K562 (cell line): ENCODE data around the gene GJC2. TPM values are rescaled to one million over a fixed set of nuclear protein-coding genes. Genes with fewer than 3 reads are reported as not detected.

Source experiments
- CBFB ChIP-seq: sonication (generic); formaldehyde crosslinking; IDR thresholded peaks from 2 replicates; pipeline ENCODE4 v1.4.0; 2020; ENCODE audit warnings: mild to moderate bottlenecking, missing genetic modification reagents
- ETV6 ChIP-seq, 3 experiments: fragments of 150-350 bp in 1 of 3; sonication (generic) in 1 of 3; formaldehyde crosslinking in 1 of 3; IDR thresholded peaks; 2 replicates each; pipeline versions ENCODE4 v1.6.1 to v1.8.0; 2014 to 2022; ENCODE audit warnings: borderline replicate concordance in 2 of 3, low read depth in 2 of 3, antibody characterized with exemption in 1 of 3, low read length in 1 of 3, mild to moderate bottlenecking in 1 of 3, missing genetic modification reagents in 1 of 3
- FOXK1 ChIP-seq: sonication (generic); formaldehyde crosslinking; IDR thresholded peaks from 2 replicates; pipeline ENCODE4 v1.8.0; 2022; ENCODE audit warnings: missing genetic modification reagents, mild to moderate bottlenecking, borderline replicate concordance
- HCFC1 ChIP-seq: IDR thresholded peaks from 2 replicates; pipeline ENCODE4 v1.6.1; 2012; ENCODE audit warnings: low read depth, low read length, improper control_type of control experiment
- RBM17 ChIP-seq: fragments of 200-400 bp; formaldehyde crosslinking; IDR thresholded peaks from 2 replicates; pipeline ENCODE4 v1.6.1; 2017; ENCODE audit warnings: low read depth, mild to moderate bottlenecking, low read length, borderline replicate concordance
- SRSF3 ChIP-seq: fragments of 200-400 bp; formaldehyde crosslinking; IDR thresholded peaks from 2 replicates; pipeline ENCODE4 v1.6.1; 2016; ENCODE audit warnings: mild to moderate bottlenecking, low read length, moderate library complexity; ENCODE audit not compliant: insufficient read depth
- polyA plus RNA-seq, 8 experiments: library from polyadenylated mRNA; depleted of rRNA in 4 of 8; stranded (reverse) in 5 of 8; unstranded in 3 of 8; fragments of >200 nt; fragmentation: Nextera tagmentation in 2 of 8; fragmentation: Illumina TruSeq in 1 of 8; extraction: Ambion mirVana in 2 of 8; extraction: Trizol in 1 of 8; gene quantifications; 2 replicates each; pipeline versions ENCODE4 v1.2.1 to v1.2.3, GENCODE V29; 2011 to 2014; ENCODE audit warnings: inconsistent platforms in 1 of 8, missing spikeins in 1 of 8
- total RNA-seq, 7 experiments: library from RNA; depleted of rRNA in 6 of 7; stranded (reverse); fragments of >200 nt in 6 of 7; fragmentation: Illumina TruSeq in 2 of 7; extraction: Trizol in 2 of 7; gene quantifications; 2 replicates each; pipeline versions ENCODE4 v1.2.1 to v1.2.3, GENCODE V29; 2011 to 2021; ENCODE audit warnings: low replicate concordance in 1 of 7
- TF ChIP-seq, protein P1 (sequence below): sonication (generic); formaldehyde crosslinking; IDR thresholded peaks from 2 replicates; pipeline ENCODE4 v1.8.0; 2022; ENCODE audit warnings: mild to moderate bottlenecking, missing genetic modification reagents

GJC2 gene
- total and polyA plus RNA-seq, 9 of the 15 experiments (the other 6 are each of a cell fraction or from before 2014, with no cell fraction given) = 0.03 to 0.62 (median 0.11) TPM; not detected in 2

DNA sequence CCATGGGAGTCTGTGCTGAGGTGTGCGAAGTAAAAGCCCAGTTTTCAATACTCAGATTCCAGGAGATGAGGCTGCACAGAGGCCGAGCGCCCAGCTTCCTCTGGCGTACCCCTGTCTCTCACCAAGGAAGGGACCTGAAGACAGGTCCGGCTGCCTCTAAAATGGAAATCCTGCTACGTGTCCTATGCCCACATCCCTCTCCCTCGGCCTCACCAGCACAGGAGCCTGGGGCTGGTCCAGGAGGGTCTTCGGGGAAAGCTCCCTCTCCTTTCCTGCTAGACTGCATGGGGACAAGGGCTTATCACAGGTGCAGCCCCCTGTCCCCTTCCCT is 41.0 kb upstream of the GJC2 start (continued):
- TF ChIP-seq HCFC1 = no peak
- TF ChIP-seq, protein P1, sequence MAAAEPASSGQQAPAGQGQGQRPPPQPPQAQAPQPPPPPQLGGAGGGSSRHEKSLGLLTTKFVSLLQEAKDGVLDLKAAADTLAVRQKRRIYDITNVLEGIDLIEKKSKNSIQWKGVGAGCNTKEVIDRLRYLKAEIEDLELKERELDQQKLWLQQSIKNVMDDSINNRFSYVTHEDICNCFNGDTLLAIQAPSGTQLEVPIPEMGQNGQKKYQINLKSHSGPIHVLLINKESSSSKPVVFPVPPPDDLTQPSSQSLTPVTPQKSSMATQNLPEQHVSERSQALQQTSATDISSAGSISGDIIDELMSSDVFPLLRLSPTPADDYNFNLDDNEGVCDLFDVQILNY (CRISPR knock-in tag) = 0 out of 2 replicates have a peak, but pooled peaks have one; percentile 11
- TF ChIP-seq CBFB (CRISPR knock-in tag) = 0 out of 2 replicates have a peak, but pooled peaks have one; percentile 45
- peak; percentile 94 for TF ChIP-seq FOXK1 (CRISPR knock-in tag)
- TF ChIP-seq SRSF3 = 0 out of 2 replicates have a peak, but pooled peaks have one; percentile 62
- no peak for TF ChIP-seq ETV6 (IDR thresholded peaks at IDR 0.05; ENCODE audit: borderline replicate concordance in 1 of 2, low read depth in 2 of 2, low read length in 1 of 2)
- TF ChIP-seq ETV6 (CRISPR knock-in tag; IDR thresholded peaks at IDR 0.05; ENCODE audit: borderline replicate concordance) = 0 out of 2 replicates have a peak, but pooled peaks have one; percentile 28
- TF ChIP-seq RBM17 = no peak
- TF ChIP-seq, all 486 proteins: peak for 10
